ENCODE measurements around the gene SLC52A3.

DNA sequence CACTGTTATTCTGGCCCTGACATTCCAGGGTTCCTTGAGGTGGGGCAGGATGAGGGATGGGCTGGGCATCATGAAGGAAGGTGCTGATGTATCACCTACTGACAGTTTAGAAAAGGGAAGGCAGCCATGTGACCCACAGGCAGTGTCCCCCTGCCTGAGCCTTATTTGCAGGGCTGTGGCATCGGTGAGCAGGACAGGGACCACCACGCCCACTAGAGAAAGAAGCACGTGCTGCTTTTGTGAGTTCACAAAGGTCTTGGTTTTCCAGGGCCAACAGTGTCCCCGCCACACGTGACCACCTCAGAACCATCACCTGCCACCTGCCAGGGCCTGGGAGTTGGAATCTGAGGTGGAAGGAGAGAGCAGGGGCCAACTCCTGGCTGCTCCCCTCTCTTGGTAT lies 49.2 kb downstream of the SLC52A3 start:
- TF ChIP-seq, protein P1, sequence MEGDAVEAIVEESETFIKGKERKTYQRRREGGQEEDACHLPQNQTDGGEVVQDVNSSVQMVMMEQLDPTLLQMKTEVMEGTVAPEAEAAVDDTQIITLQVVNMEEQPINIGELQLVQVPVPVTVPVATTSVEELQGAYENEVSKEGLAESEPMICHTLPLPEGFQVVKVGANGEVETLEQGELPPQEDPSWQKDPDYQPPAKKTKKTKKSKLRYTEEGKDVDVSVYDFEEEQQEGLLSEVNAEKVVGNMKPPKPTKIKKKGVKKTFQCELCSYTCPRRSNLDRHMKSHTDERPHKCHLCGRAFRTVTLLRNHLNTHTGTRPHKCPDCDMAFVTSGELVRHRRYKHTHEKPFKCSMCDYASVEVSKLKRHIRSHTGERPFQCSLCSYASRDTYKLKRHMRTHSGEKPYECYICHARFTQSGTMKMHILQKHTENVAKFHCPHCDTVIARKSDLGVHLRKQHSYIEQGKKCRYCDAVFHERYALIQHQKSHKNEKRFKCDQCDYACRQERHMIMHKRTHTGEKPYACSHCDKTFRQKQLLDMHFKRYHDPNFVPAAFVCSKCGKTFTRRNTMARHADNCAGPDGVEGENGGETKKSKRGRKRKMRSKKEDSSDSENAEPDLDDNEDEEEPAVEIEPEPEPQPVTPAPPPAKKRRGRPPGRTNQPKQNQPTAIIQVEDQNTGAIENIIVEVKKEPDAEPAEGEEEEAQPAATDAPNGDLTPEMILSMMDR (IDR thresholded peaks at IDR 0.05; ENCODE audit: low read length) = no peak
- no peak for TF ChIP-seq EZH2 (IDR thresholded peaks at IDR 0.05; ENCODE audit: borderline replicate concordance, low read length)
